Activated naive CD8-positive, alpha-beta T cell treated with anti-CD3 and anti-CD28 coated beads for 36 hours (primary cell): ENCODE data around the gene HID1. TPM values are rescaled to one million over a fixed set of nuclear protein-coding genes. Genes with fewer than 3 reads are reported as not detected.
"Not testable (repeated sequence)": the region's sequence is repeated elsewhere in the genome, so short reads cannot be mapped to it uniquely, and the experiment has no call there.

Experiments used
- DNase-seq: peaks from one replicate; pipeline ENCODE4 v3.0.0; 2021
- H3K27ac Mint-ChIP-seq: one replicate; pipeline ENCODE4 v1.8.0; 2022; ENCODE audit warnings: mild to moderate bottlenecking, moderate library complexity, mixed read lengths
- H3K27me3 Mint-ChIP-seq: one replicate; pipeline ENCODE4 v1.8.0; 2022; ENCODE audit warnings: mild to moderate bottlenecking, mixed read lengths
- H3K36me3 Mint-ChIP-seq: one replicate; pipeline ENCODE4 v1.8.0; 2021; ENCODE audit warnings: mild to moderate bottlenecking, mixed read lengths
- H3K4me1 Mint-ChIP-seq: one replicate; pipeline ENCODE4 v1.8.0; 2021; ENCODE audit warnings: mixed read lengths
- H3K4me3 Mint-ChIP-seq: one replicate; pipeline ENCODE4 v1.8.0; 2022; ENCODE audit warnings: mild to moderate bottlenecking, moderate library complexity, mixed read lengths
- H3K9me3 Mint-ChIP-seq: one replicate; pipeline ENCODE4 v1.8.0; 2022; ENCODE audit warnings: mixed read lengths
- total RNA-seq, 2 experiments: library from RNA; stranded (reverse); gene quantifications; one replicate each; pipeline ENCODE4 v1.2.3, GENCODE V29; 2021

Gene HID1
- total RNA-seq, 2 experiments from 2014 or later: 1.6 to 1.9 TPM

- no peak for DNase-seq
- H3K27me3 Mint-ChIP-seq: peaks cover 39% of the 10 kb centered on the region
- H3K4me3 Mint-ChIP-seq: no peak overlapping the region
- no peaks in the 10 kb centered on the region for H3K4me1 Mint-ChIP-seq
- H3K27ac Mint-ChIP-seq: no peak overlapping the region
- H3K9me3 Mint-ChIP-seq: no peaks in the 10 kb centered on the region
- H3K36me3 Mint-ChIP-seq: no peaks in the 10 kb centered on the region
These were observed 55.7 kb downstream of the HID1 start for GRCh38 chr17:74916851-74917199.

GRCh38 chr17:74916136-74916850 lies 56.3 kb downstream of the HID1 start:
- Mint-ChIP-seq H3K9me3 (no peaks in the 10 kb centered on the region), H3K27ac (no peak overlapping the region), H3K27me3 (peaks cover 33% of the 10 kb centered on the region), H3K4me1 (no peaks in the 10 kb centered on the region), H3K4me3 (no peak overlapping the region), H3K36me3 (no peaks in the 10 kb centered on the region)
- DNase-seq: no peak

- H3K27ac Mint-ChIP-seq, H3K9me3 Mint-ChIP-seq, DNase-seq, H3K36me3 Mint-ChIP-seq, H3K4me1 Mint-ChIP-seq, H3K27me3 Mint-ChIP-seq, H3K4me3 Mint-ChIP-seq: not testable (repeated sequence)
These were observed 61.1 kb downstream of the HID1 start for GRCh38 chr17:74911423-74911822.

- not testable (repeated sequence) for H3K36me3 Mint-ChIP-seq, H3K4me1 Mint-ChIP-seq, H3K4me3 Mint-ChIP-seq, H3K9me3 Mint-ChIP-seq, DNase-seq, H3K27ac Mint-ChIP-seq, H3K27me3 Mint-ChIP-seq
These were observed 63.5 kb downstream of the HID1 start for GRCh38 chr17:74909097-74909496.

GRCh38 chr17:74907012-74907411 lies 65.5 kb downstream of the HID1 start:
- no peaks in the 10 kb centered on the region for H3K36me3 Mint-ChIP-seq
- no peak overlapping the region for H3K27ac Mint-ChIP-seq
- peaks cover 13% of the 10 kb centered on the region for H3K27me3 Mint-ChIP-seq
- no peak for DNase-seq
- H3K9me3 Mint-ChIP-seq: no peaks in the 10 kb centered on the region
- H3K4me1 Mint-ChIP-seq: peaks cover 5% of the 10 kb centered on the region
- no peak overlapping the region for H3K4me3 Mint-ChIP-seq

- H3K36me3 Mint-ChIP-seq, H3K4me1 Mint-ChIP-seq, H3K9me3 Mint-ChIP-seq, H3K27ac Mint-ChIP-seq, H3K4me3 Mint-ChIP-seq, DNase-seq: not testable (repeated sequence)
- peaks cover 18% of the 10 kb centered on the region for H3K27me3 Mint-ChIP-seq
These were observed 66.3 kb downstream of the HID1 start for GRCh38 chr17:74906214-74906793.

GRCh38 chr17:74904687-74905409 lies 67.7 kb downstream of the HID1 start:
- H3K4me3 Mint-ChIP-seq: no peak overlapping the region
- DNase-seq: no peak

GRCh38 chr17:74903671-74904070 lies 68.9 kb downstream of the HID1 start:
- H3K9me3 Mint-ChIP-seq: no peaks in the 10 kb centered on the region
- H3K27me3 Mint-ChIP-seq: peaks cover 18% of the 10 kb centered on the region
- H3K4me3 Mint-ChIP-seq: no peak overlapping the region
- DNase-seq: no peak
- H3K27ac Mint-ChIP-seq: no peak overlapping the region
- H3K4me1 Mint-ChIP-seq: peaks cover 5% of the 10 kb centered on the region
- H3K36me3 Mint-ChIP-seq: no peaks in the 10 kb centered on the region

More at GRCh38 chr17:74904687-74905409, 67.7 kb downstream of the HID1 start:
- Mint-ChIP-seq H3K36me3 (no peaks in the 10 kb centered on the region), H3K27ac (no peak overlapping the region), H3K27me3 (peaks cover 18% of the 10 kb centered on the region), H3K4me1 (peaks cover 5% of the 10 kb centered on the region), H3K9me3 (no peaks in the 10 kb centered on the region)

- no peaks in the 10 kb centered on the region for H3K9me3 Mint-ChIP-seq
- DNase-seq: no peak
- H3K27ac Mint-ChIP-seq: no peak overlapping the region
- no peak overlapping the region for H3K4me3 Mint-ChIP-seq
- no peaks in the 10 kb centered on the region for H3K36me3 Mint-ChIP-seq
- H3K4me1 Mint-ChIP-seq: peaks cover 5% of the 10 kb centered on the region
- peaks cover 18% of the 10 kb centered on the region for H3K27me3 Mint-ChIP-seq
These were observed 69.5 kb downstream of the HID1 start for GRCh38 chr17:74903034-74903433.

GRCh38 chr17:74901353-74902135 lies 71.0 kb downstream of the HID1 start:
- DNase-seq: no peak

More at GRCh38 chr17:74901353-74902135, 71.0 kb downstream of the HID1 start:
- Mint-ChIP-seq H3K36me3 (no peaks in the 10 kb centered on the region), H3K27me3 (peaks cover 18% of the 10 kb centered on the region), H3K9me3 (no peaks in the 10 kb centered on the region), H3K4me3 (no peak overlapping the region), H3K27ac (no peak overlapping the region), H3K4me1 (peaks cover 5% of the 10 kb centered on the region)

Other genes with a start within 250 kb of the HID1 start
- 1 to 10 TPM; 1.8 TPM for gene RAB37, start 235.5 kb downstream of the HID1 start, total RNA-seq
- gene NHERF1, start 224.1 kb downstream of the HID1 start, total RNA-seq: 100 to 1,000 TPM; 124 to 127 TPM
- 10 to 100 TPM; 39.9 to 41.6 TPM for gene NAT9, start 196.4 kb downstream of the HID1 start, total RNA-seq
- not detected for gene GRIN2C, start 112.9 kb downstream of the HID1 start, total RNA-seq
- gene FDXR, start 99.8 kb downstream of the HID1 start, total RNA-seq: 10 to 100 TPM; 13.3 to 14.6 TPM
- gene FADS6, start 79.1 kb downstream of the HID1 start, total RNA-seq: not detected
- gene USH1G, start 49.5 kb downstream of the HID1 start, total RNA-seq: not detected
- not detected for gene OTOP2, start 48.5 kb downstream of the HID1 start, total RNA-seq
- gene OTOP3, start 36.9 kb downstream of the HID1 start, total RNA-seq: not detected
- 1 to 10 TPM in 1 of 2 experiments, under 1 TPM in 1; 0.74 to 1.2 TPM for gene CDR2L, start 14.9 kb upstream of the HID1 start, total RNA-seq
- 10 to 100 TPM; 64.4 to 69.0 TPM for gene MRPL58, start 39.9 kb upstream of the HID1 start, total RNA-seq
- gene ATP5PD, start 74.2 kb upstream of the HID1 start, total RNA-seq: 100 to 1,000 TPM; 185 to 189 TPM
- 10 to 100 TPM; 14.1 to 14.7 TPM for gene KCTD2, start 74.5 kb upstream of the HID1 start, total RNA-seq
- gene SLC16A5, start 115.2 kb upstream of the HID1 start, total RNA-seq: 1 to 10 TPM; 2.1 TPM
- gene ARMC7, start 137.2 kb upstream of the HID1 start, total RNA-seq: 1 to 10 TPM; 6.5 to 6.6 TPM
- 10 to 100 TPM; 71.2 to 74.8 TPM for gene NT5C, start 159.0 kb upstream of the HID1 start, total RNA-seq
- gene JPT1, start 181.8 kb upstream of the HID1 start, total RNA-seq: 100 to 1,000 TPM; 245 to 250 TPM
- 100 to 1,000 TPM; 623 to 655 TPM for gene SUMO2, start 210.2 kb upstream of the HID1 start, total RNA-seq
- 100 to 1,000 TPM; 134 to 137 TPM for gene NUP85, start 232.9 kb upstream of the HID1 start, total RNA-seq